ENCODE results near the gene B3GAT2. TPM values are rescaled to one million over a fixed set of nuclear protein-coding genes. Genes with fewer than 3 reads are reported as not detected.

Gene B3GAT2
- total RNA-seq, 4 donors from 2014 or later = 0.16 TPM; not detected in 3

DNA sequence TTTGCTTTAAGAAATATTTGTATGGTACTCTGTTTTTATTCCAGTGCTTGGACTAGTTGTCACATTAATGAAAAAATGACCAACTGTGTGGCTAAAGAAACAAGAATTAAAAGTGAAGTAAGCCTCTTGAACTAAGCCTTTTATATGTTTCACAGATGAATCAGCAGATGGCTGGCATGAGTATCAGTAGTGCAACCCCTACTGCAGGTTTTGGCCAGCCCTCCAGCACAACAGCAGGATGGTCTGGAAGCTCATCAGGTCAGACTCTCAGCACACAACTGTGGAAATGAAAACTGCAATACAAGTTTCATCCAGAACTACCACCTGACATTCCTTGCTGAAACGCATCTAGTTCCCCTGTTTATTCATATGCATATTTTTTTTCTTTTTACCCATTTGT, 96.8 kb downstream of the B3GAT2 start:
- no peaks in the 10 kb centered on the region for H3K9me3 ChIP-seq
- no peaks in the 10 kb centered on the region for H3K4me1 ChIP-seq
- WGBS, 2 donors (ENCODE audit: low coverage in 1 of 2) = 86 to 89% methylated on average over 1 of the region's 1 CpG
- no peak for ATAC-seq
- H3K4me3 ChIP-seq = no peak overlapping the region
- H3K27ac ChIP-seq = no peak overlapping the region
- peaks cover 0 to 40% of the 10 kb centered on the region in 2 donors for H3K36me3 ChIP-seq
- H3K27me3 ChIP-seq = no peaks in the 10 kb centered on the region
- TF ChIP-seq POLR2A (IDR thresholded peaks at IDR 0.05) = no peak
- TF ChIP-seq CTCF (IDR thresholded peaks at IDR 0.05) = no peak
- no peak for TF ChIP-seq POLR2AphosphoS5 (IDR thresholded peaks at IDR 0.05)
- no peak for TF ChIP-seq EP300 (IDR thresholded peaks at IDR 0.05)

- Histone ChIP-seq H3K27ac (no peak overlapping the region), H3K36me3 (peaks cover 0 to 48% of the 10 kb centered on the region in 2 donors), H3K4me1 (no peaks in the 10 kb centered on the region), H3K9me3 (no peaks in the 10 kb centered on the region), H3K4me3 (no peak overlapping the region), H3K27me3 (no peaks in the 10 kb centered on the region)
- TF ChIP-seq POLR2AphosphoS5 (IDR thresholded peaks at IDR 0.05) (no peak), EP300 (IDR thresholded peaks at IDR 0.05) (no peak), CTCF (IDR thresholded peaks at IDR 0.05) (no peak), POLR2A (IDR thresholded peaks at IDR 0.05) (no peak)
- ATAC-seq = no peak
- 86 to 96% methylated on average over 4 to 5 of the region's 5 CpGs for WGBS, 2 donors (ENCODE audit: low coverage in 1 of 2)
Measured at GRCh38 chr6:70857387-70858077, 99.3 kb downstream of the B3GAT2 start.

- Histone ChIP-seq H3K36me3 (peaks cover 0 to 16% of the 10 kb centered on the region in 2 donors), H3K4me1 (no peaks in the 10 kb centered on the region), H3K27ac (no peak overlapping the region), H3K27me3 (no peaks in the 10 kb centered on the region), H3K9me3 (no peaks in the 10 kb centered on the region), H3K4me3 (no peak overlapping the region)
- no peak for ATAC-seq
- no peak for TF ChIP-seq EP300 (IDR thresholded peaks at IDR 0.05)
- no peak for TF ChIP-seq POLR2A (IDR thresholded peaks at IDR 0.05)
- TF ChIP-seq POLR2AphosphoS5 (IDR thresholded peaks at IDR 0.05) = no peak
- no peak for TF ChIP-seq CTCF (IDR thresholded peaks at IDR 0.05)
Measured at GRCh38 chr6:70852667-70853246, 104.1 kb downstream of the B3GAT2 start.

DNA sequence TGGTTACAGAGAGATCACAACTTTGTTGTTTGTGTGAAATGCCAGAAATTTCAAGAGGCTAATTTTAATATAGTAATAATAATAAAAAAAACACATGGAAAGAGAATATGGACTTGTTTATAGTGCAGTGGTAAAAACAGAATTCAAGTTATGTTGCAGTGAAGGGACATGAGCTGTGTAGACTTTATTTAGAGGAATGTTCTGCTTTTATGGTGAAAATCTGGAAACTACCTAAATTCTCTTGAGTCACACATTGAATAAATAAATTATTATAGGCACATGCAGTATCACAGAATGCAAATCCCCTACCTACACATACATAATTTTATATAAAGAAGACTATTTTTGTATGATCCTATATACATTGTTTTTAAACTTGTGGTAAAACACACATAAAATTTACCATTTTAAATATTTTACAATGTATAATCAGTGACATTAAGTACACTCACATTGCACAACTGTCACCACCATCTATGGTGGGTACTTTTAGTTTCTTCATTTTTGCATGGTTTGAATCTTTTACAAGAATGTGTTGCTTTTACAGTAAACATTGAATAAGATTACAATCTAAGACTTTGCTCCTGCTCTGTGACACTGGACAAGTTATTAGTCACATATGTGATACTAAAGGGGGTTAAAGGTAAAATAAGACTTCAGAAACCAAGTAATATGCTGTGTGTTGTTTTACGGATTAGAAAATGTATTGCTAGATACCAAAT, 107.4 kb downstream of the B3GAT2 start:
- ATAC-seq = no peak
- no peak overlapping the region for H3K27ac ChIP-seq
- H3K36me3 ChIP-seq = peaks cover 0 to 17% of the 10 kb centered on the region in 2 donors
- no peaks in the 10 kb centered on the region for H3K27me3 ChIP-seq
- H3K9me3 ChIP-seq = no peaks in the 10 kb centered on the region
- no peaks in the 10 kb centered on the region for H3K4me1 ChIP-seq
- TF ChIP-seq POLR2A (IDR thresholded peaks at IDR 0.05) (no peak), EP300 (IDR thresholded peaks at IDR 0.05) (no peak), CTCF (IDR thresholded peaks at IDR 0.05) (no peak), POLR2AphosphoS5 (IDR thresholded peaks at IDR 0.05) (no peak)
- WGBS, 2 donors (ENCODE audit: low coverage in 1 of 2) = 73 to 92% methylated on average over 1 of the region's 1 CpG
- H3K4me3 ChIP-seq = no peak overlapping the region
